ENCODE measurements around the gene GIMAP8.
"Not testable (repeated sequence)": the region's sequence is repeated elsewhere in the genome, so short reads cannot be mapped to it uniquely, and the experiment has no call there.

GIMAP8 gene

GRCh38 chr7:150453892-150454291, 3.5 kb downstream of the GIMAP8 start:
- no peak overlapping the region for H3K4me3 ChIP-seq (IDR thresholded peaks at IDR 0.05; ENCODE audit: insufficient read depth, low read depth, low read length)
- no peak overlapping the region for H3K27ac ChIP-seq
- no peaks in the 10 kb centered on the region for H3K79me2 ChIP-seq (ENCODE audit: insufficient read depth, low read depth)
- H3K27me3 ChIP-seq (ENCODE audit: insufficient read depth, low read depth), result no peaks in the 10 kb centered on the region
- no peak overlapping the region for H3K4me2 ChIP-seq
- H3K9ac ChIP-seq, result no peak overlapping the region
- no peak overlapping the region for H2AFZ ChIP-seq (ENCODE audit: low read depth)
- TF ChIP-seq CTCF (conservative IDR thresholded peaks at IDR 0.05; ENCODE audit: low read depth, low read length), result no peak
- H3K4me1 ChIP-seq (ENCODE audit: low read depth, poor library complexity, severe bottlenecking), result peaks cover 5% of the 10 kb centered on the region
- no peaks in the 10 kb centered on the region for H4K20me1 ChIP-seq (ENCODE audit: insufficient read depth)
- H3K36me3 ChIP-seq (ENCODE audit: insufficient read depth), result no peaks in the 10 kb centered on the region

- not testable (repeated sequence) for H3K4me2 ChIP-seq; H3K36me3 ChIP-seq (ENCODE audit: insufficient read depth); H2AFZ ChIP-seq (ENCODE audit: low read depth); H3K79me2 ChIP-seq (ENCODE audit: insufficient read depth, low read depth); H3K9ac ChIP-seq; H3K4me3 ChIP-seq (IDR thresholded peaks at IDR 0.05; ENCODE audit: insufficient read depth, low read depth, low read length); H3K4me1 ChIP-seq (ENCODE audit: low read depth, poor library complexity, severe bottlenecking); H4K20me1 ChIP-seq (ENCODE audit: insufficient read depth); H3K27ac ChIP-seq; H3K27me3 ChIP-seq (ENCODE audit: insufficient read depth, low read depth)
These were observed 6.6 kb downstream of the GIMAP8 start for GRCh38 chr7:150457064-150457463.

GRCh38 chr7:150458235-150458634, 7.8 kb downstream of the GIMAP8 start:
- Histone ChIP-seq H3K27ac (no peak overlapping the region), H2AFZ (ENCODE audit: low read depth) (no peak overlapping the region), H3K4me2 (no peak overlapping the region), H4K20me1 (ENCODE audit: insufficient read depth) (no peaks in the 10 kb centered on the region), H3K4me1 (ENCODE audit: low read depth, poor library complexity, severe bottlenecking) (no peaks in the 10 kb centered on the region), H3K27me3 (ENCODE audit: insufficient read depth, low read depth) (no peaks in the 10 kb centered on the region), H3K4me3 (IDR thresholded peaks at IDR 0.05; ENCODE audit: insufficient read depth, low read depth, low read length) (no peak overlapping the region), H3K9ac (no peak overlapping the region), H3K36me3 (ENCODE audit: insufficient read depth) (no peaks in the 10 kb centered on the region), H3K79me2 (ENCODE audit: insufficient read depth, low read depth) (no peaks in the 10 kb centered on the region)
- TF ChIP-seq CTCF (conservative IDR thresholded peaks at IDR 0.05; ENCODE audit: low read depth, low read length), result no peak

- Histone ChIP-seq H3K4me2 (no peak overlapping the region), H3K27me3 (ENCODE audit: insufficient read depth, low read depth) (no peaks in the 10 kb centered on the region), H3K27ac (no peak overlapping the region), H3K4me1 (ENCODE audit: low read depth, poor library complexity, severe bottlenecking) (no peaks in the 10 kb centered on the region), H4K20me1 (ENCODE audit: insufficient read depth) (no peaks in the 10 kb centered on the region), H3K79me2 (ENCODE audit: insufficient read depth, low read depth) (no peaks in the 10 kb centered on the region), H3K9ac (no peak overlapping the region), H2AFZ (ENCODE audit: low read depth) (no peak overlapping the region), H3K4me3 (IDR thresholded peaks at IDR 0.05; ENCODE audit: insufficient read depth, low read depth, low read length) (no peak overlapping the region), H3K36me3 (ENCODE audit: insufficient read depth) (no peaks in the 10 kb centered on the region)
- no peak for TF ChIP-seq CTCF (conservative IDR thresholded peaks at IDR 0.05; ENCODE audit: low read depth, low read length)
These were observed 8.3 kb downstream of the GIMAP8 start for GRCh38 chr7:150458756-150459155.

GRCh38 chr7:150461520-150461919, 11.1 kb downstream of the GIMAP8 start:
- no peak overlapping the region for H2AFZ ChIP-seq (ENCODE audit: low read depth)
- no peak overlapping the region for H3K9ac ChIP-seq
- H3K27ac ChIP-seq, result no peak overlapping the region
- no peaks in the 10 kb centered on the region for H4K20me1 ChIP-seq (ENCODE audit: insufficient read depth)
- H3K4me2 ChIP-seq, result no peak overlapping the region
- H3K27me3 ChIP-seq (ENCODE audit: insufficient read depth, low read depth), result no peaks in the 10 kb centered on the region
- H3K79me2 ChIP-seq (ENCODE audit: insufficient read depth, low read depth), result no peaks in the 10 kb centered on the region
- no peaks in the 10 kb centered on the region for H3K36me3 ChIP-seq (ENCODE audit: insufficient read depth)
- no peaks in the 10 kb centered on the region for H3K4me1 ChIP-seq (ENCODE audit: low read depth, poor library complexity, severe bottlenecking)
- H3K4me3 ChIP-seq (IDR thresholded peaks at IDR 0.05; ENCODE audit: insufficient read depth, low read depth, low read length), result no peak overlapping the region
- no peak for TF ChIP-seq CTCF (conservative IDR thresholded peaks at IDR 0.05; ENCODE audit: low read depth, low read length)

All from KMS-11 (cell line).